Stimulated activated CD4-positive, alpha-beta T cell treated with anti-CD3 and anti-CD28 coated beads, Interleukin-2, amount 100 ng/mL, for 24 hours (primary cell): ENCODE measurements around the gene LIN7A.
"Not testable (repeated sequence)": the region's sequence is repeated elsewhere in the genome, so short reads cannot be mapped to it uniquely, and the experiment has no call there.

ENCODE experiments used
- DNase-seq, 2 donors: peaks; one replicate each; pipeline ENCODE4 v3.0.0-alpha.2; 2020

Gene LIN7A

DNA sequence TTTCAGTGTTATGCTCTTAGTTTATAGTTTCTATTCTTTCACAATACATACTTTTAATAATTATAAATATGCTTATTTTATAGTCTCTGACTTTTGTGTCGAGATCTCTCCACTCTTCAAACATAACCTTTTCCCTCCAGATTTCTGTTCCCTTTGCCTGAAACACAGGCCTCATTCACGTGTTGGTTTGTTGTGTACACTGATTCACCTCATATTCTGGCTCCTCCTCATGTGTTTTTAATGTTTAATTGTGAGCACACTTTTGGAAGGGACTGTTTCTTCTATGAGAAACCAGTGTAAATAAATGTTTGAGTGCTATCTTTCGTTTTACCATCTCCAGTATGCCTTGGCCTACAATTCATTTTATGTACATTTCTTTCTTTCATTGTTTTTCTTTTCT, 20.1 kb downstream of the LIN7A start:
- no peak for DNase-seq

- DNase-seq, result no peak
Measured at GRCh38 chr12:80912901-80913770, 24.6 kb downstream of the LIN7A start.

DNA sequence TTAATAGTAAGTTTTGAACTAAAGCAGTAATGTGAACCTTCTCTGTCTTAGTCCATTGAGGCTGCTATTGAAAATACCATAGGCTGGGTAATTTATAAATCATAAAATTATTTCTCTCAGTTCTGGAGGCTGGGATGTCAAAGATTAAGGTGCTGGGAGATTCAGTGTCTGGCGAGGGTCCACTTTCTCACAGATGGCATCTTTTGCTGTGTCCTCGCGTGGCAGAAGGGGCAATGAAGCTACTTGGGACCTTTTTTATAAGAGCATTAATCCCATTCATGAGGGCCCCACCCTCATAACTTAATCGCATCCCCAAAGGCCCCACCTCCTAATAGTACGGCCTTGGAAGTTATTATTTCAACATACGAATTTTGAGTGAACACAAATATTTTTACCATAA, 28.4 kb downstream of the LIN7A start:
- no peak for DNase-seq

GRCh38 chr12:80902711-80903110, 35.0 kb downstream of the LIN7A start:
- DNase-seq, result no peak

- DNase-seq, result no peak
Measured at GRCh38 chr12:80901661-80902060, 36.1 kb downstream of the LIN7A start.

DNA sequence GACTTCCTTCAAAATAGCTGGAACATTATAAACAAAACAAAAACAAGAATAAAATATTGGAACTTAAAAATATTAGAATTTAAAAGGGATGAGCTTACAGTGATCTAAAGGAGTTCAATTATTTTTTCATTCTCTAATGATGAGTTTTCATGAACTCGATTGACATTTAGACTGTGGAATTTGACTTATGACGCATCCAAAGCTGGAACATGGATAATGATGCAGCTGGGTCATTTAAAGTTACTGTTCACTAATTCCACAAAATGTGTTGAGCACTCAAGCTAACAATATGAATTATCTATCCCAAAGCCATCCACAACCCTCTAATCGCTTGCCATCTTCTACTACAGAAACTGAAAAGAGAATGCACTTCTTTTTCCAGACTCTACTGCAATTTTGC, 42.5 kb downstream of the LIN7A start:
- no peak for DNase-seq

DNA sequence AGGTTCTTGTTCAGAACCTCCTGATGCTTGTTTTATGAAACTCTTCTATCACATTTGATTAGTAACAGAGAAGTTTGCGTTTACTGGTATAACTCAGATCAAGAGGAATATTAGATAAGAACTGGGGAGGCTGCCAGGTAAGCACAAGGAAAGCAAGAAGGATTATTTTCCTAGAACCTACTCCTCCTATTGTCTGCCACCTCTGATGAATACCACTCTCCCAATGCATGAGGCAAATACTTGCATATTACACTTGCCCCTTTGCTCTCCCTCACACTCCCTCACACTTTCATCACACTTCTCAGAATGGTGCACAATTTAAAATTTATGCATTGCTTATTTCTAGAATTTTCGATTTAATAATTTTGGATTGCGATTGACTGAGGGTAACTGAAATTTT, 43.6 kb downstream of the LIN7A start:
- no peak for DNase-seq

DNA sequence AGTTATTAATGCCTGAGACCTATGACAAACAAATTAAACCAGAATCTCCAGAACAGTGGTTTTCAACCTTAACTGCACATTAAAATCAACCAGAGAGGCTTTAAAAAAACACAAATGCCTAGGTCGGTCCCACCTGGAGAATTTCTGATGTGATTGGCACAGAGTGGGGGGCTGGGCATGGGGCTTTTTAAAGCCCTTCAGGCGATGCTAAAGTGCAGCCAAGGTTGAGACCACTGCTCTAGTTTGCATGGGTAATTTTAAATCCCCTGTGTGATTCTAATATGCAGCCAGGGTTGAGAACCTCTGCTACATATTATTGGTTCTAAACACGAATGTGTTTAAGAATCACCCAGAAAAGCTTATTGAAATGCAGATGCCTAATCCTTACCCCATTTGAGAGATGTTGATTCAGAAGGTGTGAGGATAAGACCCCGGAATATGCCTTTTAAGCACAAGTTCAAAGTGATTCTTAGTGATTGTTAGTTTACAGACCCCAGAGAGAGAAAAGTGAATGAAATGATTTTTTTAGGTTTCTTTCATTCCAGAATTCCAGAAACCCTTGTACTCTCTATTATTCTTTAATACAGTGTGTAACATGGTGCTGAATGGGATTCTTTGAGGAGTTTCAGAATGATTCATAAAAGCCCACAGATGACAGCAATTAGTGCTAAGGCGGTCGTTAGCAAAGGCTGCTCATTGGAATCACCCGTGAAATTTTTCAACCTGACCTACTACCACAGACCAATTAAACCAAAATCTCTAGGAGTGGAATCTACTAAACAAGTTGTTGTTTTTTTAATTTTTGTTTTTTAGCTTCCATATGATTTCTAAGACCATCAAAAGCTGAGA, 44.9 kb downstream of the LIN7A start:
- no peak for DNase-seq

DNA sequence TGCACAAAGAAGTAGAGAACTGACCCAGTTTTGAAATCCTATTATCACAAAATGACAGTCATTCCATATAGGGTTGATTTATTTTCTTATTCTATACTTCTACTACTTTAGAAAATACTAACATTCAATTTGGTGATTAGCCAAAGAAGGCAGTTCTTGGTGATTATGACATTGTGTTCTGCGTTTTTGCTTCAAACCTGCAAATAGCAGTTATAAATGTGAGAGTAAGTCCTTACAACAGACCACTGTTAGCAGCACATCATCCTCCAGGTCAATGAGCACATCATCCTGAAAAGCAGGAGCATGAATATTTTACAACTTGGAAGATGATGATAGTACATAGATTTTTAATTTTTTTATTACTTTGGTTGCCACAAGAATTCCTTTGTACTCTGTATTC, 53.1 kb downstream of the LIN7A start:
- no peak for DNase-seq

DNA sequence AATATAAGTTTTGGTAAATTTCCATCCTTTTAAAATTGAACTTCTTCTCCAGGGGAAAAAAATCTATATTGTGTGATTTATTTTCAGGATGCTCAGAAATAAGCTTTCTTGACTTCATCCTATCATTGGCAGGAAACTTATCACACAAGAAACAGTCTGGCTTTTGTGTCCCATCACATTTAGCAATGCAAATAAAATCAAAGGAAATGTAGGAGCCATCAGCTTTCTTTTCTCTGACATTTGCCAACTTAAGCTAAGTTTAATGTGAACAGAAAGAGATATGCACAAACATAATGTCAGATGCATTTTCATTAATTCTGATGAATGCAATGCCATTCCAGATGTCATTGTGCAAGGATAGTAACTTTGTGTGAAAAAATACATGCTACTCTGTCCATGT, 56.6 kb downstream of the LIN7A start:
- DNase-seq, result no peak

GRCh38 chr12:80878452-80878851, 59.3 kb downstream of the LIN7A start:
- not testable (repeated sequence) for DNase-seq

GRCh38 chr12:80877721-80878265, 59.9 kb downstream of the LIN7A start:
- DNase-seq, result no peak

DNA sequence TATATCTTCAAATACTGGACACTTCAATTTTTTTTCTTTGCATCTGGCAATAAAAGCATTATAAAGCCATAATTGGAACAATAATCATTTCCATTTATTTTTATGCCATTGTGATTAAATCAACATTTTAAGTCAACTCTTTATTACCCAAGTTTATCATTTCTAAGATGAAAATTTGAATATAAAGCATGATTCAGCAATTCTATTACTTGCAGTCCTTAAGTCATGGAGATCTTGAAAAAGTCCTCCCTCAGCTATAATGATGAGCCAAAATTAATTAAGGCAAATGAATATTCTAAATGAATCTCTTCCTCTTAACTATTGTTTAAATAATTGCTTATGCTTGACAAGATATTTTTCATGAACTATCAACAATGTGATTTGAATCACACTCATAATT, 65.7 kb downstream of the LIN7A start:
- DNase-seq, result no peak

GRCh38 chr12:80869264-80869663, 68.5 kb downstream of the LIN7A start:
- DNase-seq, result no peak

- no peak for DNase-seq
Measured at GRCh38 chr12:80868576-80868975, 69.2 kb downstream of the LIN7A start.

DNA sequence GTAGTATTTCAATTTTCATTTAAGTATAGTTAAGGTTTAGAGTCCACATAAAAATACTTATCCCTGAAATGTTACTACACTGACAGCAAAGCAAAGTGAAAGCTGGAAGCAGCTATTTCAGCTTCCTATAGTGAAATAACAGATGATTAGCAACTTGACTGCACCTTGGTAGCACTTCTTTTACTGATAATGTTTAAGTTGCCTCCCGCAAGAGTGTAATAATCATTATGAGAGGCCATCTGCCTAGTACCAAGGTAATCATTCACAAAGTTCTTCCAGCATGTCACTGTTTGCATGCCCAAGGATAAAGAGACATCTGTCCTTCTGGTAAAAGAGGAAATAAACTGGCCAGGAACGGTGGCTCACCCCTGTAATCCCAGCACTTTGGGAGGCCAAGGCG, 69.8 kb downstream of the LIN7A start:
- no peak for DNase-seq

DNA sequence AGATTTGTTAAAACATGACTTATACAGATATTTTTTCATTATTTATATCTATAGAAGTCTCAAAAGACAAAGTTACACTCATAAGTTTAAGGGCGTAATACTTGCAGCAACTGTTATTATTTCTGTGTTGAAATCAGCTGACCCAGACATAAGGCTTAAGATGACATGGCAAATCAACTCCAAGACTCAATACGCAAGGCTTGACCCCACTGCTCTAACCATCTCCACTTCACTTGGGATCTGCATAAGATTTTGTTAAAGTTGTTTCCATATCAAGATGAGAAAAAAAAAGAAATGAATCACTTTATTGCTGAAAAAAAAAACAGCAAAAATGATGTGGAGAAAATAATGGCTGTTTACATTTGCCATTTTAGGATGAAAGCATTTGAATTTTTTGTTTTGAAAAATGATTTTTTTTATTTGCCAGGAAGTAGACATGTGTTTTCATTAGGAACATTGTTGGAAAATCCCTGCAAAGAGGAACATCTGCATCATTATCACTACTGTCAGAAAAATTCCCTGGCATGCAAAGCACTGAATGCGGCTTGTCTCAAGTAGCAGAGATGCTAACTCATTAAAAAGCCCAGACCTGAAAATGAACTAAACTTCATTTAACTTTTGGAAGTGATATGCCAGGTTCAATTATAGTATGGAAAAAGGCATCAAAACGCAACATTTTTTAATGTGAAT, 73.5 kb downstream of the LIN7A start:
- DNase-seq, result no peak

GRCh38 chr12:80862531-80862930, 75.2 kb downstream of the LIN7A start:
- DNase-seq, result no peak

GRCh38 chr12:80861641-80862378, 75.9 kb downstream of the LIN7A start:
- no peak for DNase-seq

GRCh38 chr12:80860928-80861327, 76.8 kb downstream of the LIN7A start:
- DNase-seq, result no peak

DNA sequence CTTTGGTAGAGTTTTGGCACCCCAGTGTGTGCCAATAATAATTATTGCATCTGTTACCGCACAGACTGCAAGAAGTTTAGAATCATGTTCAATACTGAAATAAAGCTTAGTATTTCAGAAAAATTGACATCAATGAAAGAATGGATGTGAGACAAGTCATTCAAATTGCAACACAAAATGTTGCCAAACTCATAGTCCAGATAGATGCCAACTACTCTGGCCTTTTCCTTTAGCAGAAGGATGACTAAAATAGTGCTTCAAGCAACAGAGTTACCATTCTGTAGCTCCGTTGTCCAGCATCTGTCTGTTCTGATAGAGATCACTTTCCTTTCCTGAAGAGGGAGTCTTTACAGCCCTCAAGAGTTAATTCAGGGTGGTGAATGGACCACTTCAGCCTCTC, 77.5 kb downstream of the LIN7A start:
- no peak for DNase-seq

DNA sequence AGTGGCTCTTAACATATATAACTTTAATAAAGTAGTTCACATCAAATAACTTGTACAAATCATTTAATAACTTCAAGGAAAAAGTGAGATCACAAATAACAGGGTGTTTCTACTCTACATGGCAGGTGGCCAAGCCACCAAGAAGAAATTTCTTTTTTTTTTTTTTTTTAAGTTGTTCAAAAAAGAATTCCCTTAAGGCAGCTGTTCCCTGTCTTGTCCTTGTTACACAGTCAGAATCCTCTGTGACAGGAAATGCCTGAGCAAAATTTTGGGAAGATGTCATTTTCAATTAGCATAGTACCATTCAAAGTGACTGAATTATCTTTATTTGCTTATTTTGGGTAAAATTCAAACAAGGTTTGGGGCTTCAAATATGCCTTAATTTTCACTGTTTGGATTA, 79.4 kb downstream of the LIN7A start:
- DNase-seq, result no peak

- no peak for DNase-seq
Measured at GRCh38 chr12:80857311-80857710, 80.4 kb downstream of the LIN7A start.
